IPS DF 6.9 (cell line): ENCODE results near the gene PARVB.

Experiments
- DNase-seq: peaks from one replicate; pipeline ENCODE4 v3.0.0-alpha.2; 2013; ENCODE audit warnings: low read depth, low spot score
- H3K27ac ChIP-seq: one replicate; pipeline ENCODE4 v1.5.1; 2013; ENCODE audit warnings: low read length, control low read depth
- H3K27me3 ChIP-seq: 2 replicates; pipeline ENCODE4 v1.6.1; 2013; ENCODE audit warnings: mild to moderate bottlenecking, low read length; ENCODE audit not compliant: control insufficient read depth, insufficient read depth
- H3K36me3 ChIP-seq: 2 replicates; pipeline ENCODE4 v1.6.1; 2013; ENCODE audit warnings: low read length; ENCODE audit not compliant: control insufficient read depth, insufficient read depth
- H3K4me1 ChIP-seq: 2 replicates; pipeline ENCODE4 v1.6.1; 2013; ENCODE audit warnings: low read length; ENCODE audit not compliant: control insufficient read depth, insufficient read depth
- H3K4me3 ChIP-seq: 2 replicates; pipeline ENCODE4 v1.5.1; 2013; ENCODE audit warnings: mild to moderate bottlenecking, low read length
- H3K9me3 ChIP-seq: 2 replicates; pipeline ENCODE4 v1.6.1; 2013; ENCODE audit warnings: low read length, inconsistent platforms; ENCODE audit not compliant: control insufficient read depth, insufficient read depth
- WGBS: extraction: QIAGEN DNeasy Blood & Tissue Kit; methylation state at CpG from one replicate; pipeline ENCODE4 v1.1.7; 2013; ENCODE audit warnings: mixed read lengths, missing lambda C conversion rate; ENCODE audit not compliant: insufficient read length, insufficient coverage; 5-methylcytosine and 5-hydroxymethylcytosine counted together

Gene PARVB

GRCh38 chr22:44181912-44182587 is 157.9 kb downstream of the PARVB start:
- WGBS: no CpG with 5 or more reads among the region's 17 CpGs
- H3K27ac ChIP-seq: no peak overlapping the region

GRCh38 chr22:44182588-44183286 is 158.6 kb downstream of the PARVB start:
- no peaks in the 10 kb centered on the region for H3K9me3 ChIP-seq
- no peak for DNase-seq
- H3K27ac ChIP-seq: no peak overlapping the region
- no peak overlapping the region for H3K4me3 ChIP-seq
- no CpG with 5 or more reads among the region's 17 CpGs for WGBS
- H3K4me1 ChIP-seq: no peaks in the 10 kb centered on the region
- no peaks in the 10 kb centered on the region for H3K27me3 ChIP-seq
- no peaks in the 10 kb centered on the region for H3K36me3 ChIP-seq

More at GRCh38 chr22:44181912-44182587, 157.9 kb downstream of the PARVB start:
- DNase-seq: no peak
- no peak overlapping the region for H3K4me3 ChIP-seq
- H3K9me3 ChIP-seq: no peaks in the 10 kb centered on the region
- H3K36me3 ChIP-seq: no peaks in the 10 kb centered on the region
- no peaks in the 10 kb centered on the region for H3K4me1 ChIP-seq
- H3K27me3 ChIP-seq: no peaks in the 10 kb centered on the region

- H3K27me3 ChIP-seq: no peaks in the 10 kb centered on the region
- no peak for DNase-seq
- no peaks in the 10 kb centered on the region for H3K36me3 ChIP-seq
- WGBS: no CpG with 5 or more reads among the region's 8 CpGs
- no peak overlapping the region for H3K4me3 ChIP-seq
- no peaks in the 10 kb centered on the region for H3K4me1 ChIP-seq
- no peak overlapping the region for H3K27ac ChIP-seq
- H3K9me3 ChIP-seq: no peaks in the 10 kb centered on the region
Observed at GRCh38 chr22:44183287-44183588, 159.1 kb downstream of the PARVB start.

- no peak overlapping the region for H3K27ac ChIP-seq
- no peak for DNase-seq
- no peak overlapping the region for H3K4me3 ChIP-seq
- WGBS: no CpG with 5 or more reads among the region's 4 CpGs
- no peaks in the 10 kb centered on the region for H3K36me3 ChIP-seq
- H3K9me3 ChIP-seq: no peaks in the 10 kb centered on the region
- no peaks in the 10 kb centered on the region for H3K4me1 ChIP-seq
- H3K27me3 ChIP-seq: no peaks in the 10 kb centered on the region
Observed at GRCh38 chr22:44184006-44184405, 159.9 kb downstream of the PARVB start.

- WGBS: no CpG with 5 or more reads among the region's 16 CpGs
- H3K4me1 ChIP-seq: no peaks in the 10 kb centered on the region
- no peaks in the 10 kb centered on the region for H3K9me3 ChIP-seq
- H3K36me3 ChIP-seq: no peaks in the 10 kb centered on the region
- H3K4me3 ChIP-seq: no peak overlapping the region
- H3K27me3 ChIP-seq: no peaks in the 10 kb centered on the region
- no peak for DNase-seq
- no peak overlapping the region for H3K27ac ChIP-seq
Observed at GRCh38 chr22:44185237-44186120, 161.4 kb downstream of the PARVB start.

GRCh38 chr22:44186121-44186510 is 162.0 kb downstream of the PARVB start:
- H3K27me3 ChIP-seq: no peaks in the 10 kb centered on the region
- DNase-seq: no peak
- H3K4me1 ChIP-seq: no peaks in the 10 kb centered on the region
- H3K4me3 ChIP-seq: no peak overlapping the region
- no CpG with 5 or more reads among the region's 8 CpGs for WGBS
- H3K36me3 ChIP-seq: no peaks in the 10 kb centered on the region
- no peaks in the 10 kb centered on the region for H3K9me3 ChIP-seq
- H3K27ac ChIP-seq: no peak overlapping the region

GRCh38 chr22:44186737-44187136 is 162.6 kb downstream of the PARVB start:
- H3K9me3 ChIP-seq: no peaks in the 10 kb centered on the region
- no peak for DNase-seq
- no CpG with 5 or more reads among the region's 4 CpGs for WGBS

GRCh38 chr22:44187652-44188230 is 163.6 kb downstream of the PARVB start:
- WGBS: no CpG with 5 or more reads among the region's 12 CpGs
- no peaks in the 10 kb centered on the region for H3K27me3 ChIP-seq
- H3K4me1 ChIP-seq: no peaks in the 10 kb centered on the region
- H3K36me3 ChIP-seq: no peaks in the 10 kb centered on the region; the same call in 1 of the 2 replicates
- DNase-seq: no peak
- H3K4me3 ChIP-seq: no peak overlapping the region
- H3K27ac ChIP-seq: no peak overlapping the region
- H3K9me3 ChIP-seq: no peaks in the 10 kb centered on the region

More at GRCh38 chr22:44186737-44187136, 162.6 kb downstream of the PARVB start:
- Histone ChIP-seq H3K27me3 (no peaks in the 10 kb centered on the region), H3K4me1 (no peaks in the 10 kb centered on the region), H3K36me3 (no peaks in the 10 kb centered on the region), H3K4me3 (no peak overlapping the region), H3K27ac (no peak overlapping the region)

GRCh38 chr22:44188316-44188715 is 164.2 kb downstream of the PARVB start:
- no peaks in the 10 kb centered on the region for H3K4me1 ChIP-seq
- no peak for DNase-seq
- no CpG with 5 or more reads among the region's 8 CpGs for WGBS

GRCh38 chr22:44188986-44189630 is 165.0 kb downstream of the PARVB start:
- no peak overlapping the region for H3K27ac ChIP-seq
- no peaks in the 10 kb centered on the region for H3K4me1 ChIP-seq
- H3K36me3 ChIP-seq: no peaks in the 10 kb centered on the region; the same call in 1 of the 2 replicates
- no peak overlapping the region for H3K4me3 ChIP-seq
- no CpG with 5 or more reads among the region's 12 CpGs for WGBS
- H3K9me3 ChIP-seq: no peaks in the 10 kb centered on the region
- no peaks in the 10 kb centered on the region for H3K27me3 ChIP-seq
- DNase-seq: no peak

More at GRCh38 chr22:44188316-44188715, 164.2 kb downstream of the PARVB start:
- Histone ChIP-seq H3K36me3 (no peaks in the 10 kb centered on the region; the same call in 1 of the 2 replicates), H3K27ac (no peak overlapping the region), H3K9me3 (no peaks in the 10 kb centered on the region), H3K27me3 (no peaks in the 10 kb centered on the region), H3K4me3 (no peak overlapping the region)
